Mucosa of stomach (tissue), 1 donor: ENCODE measurements around the gene PHACTR2.
"Not testable (repeated sequence)": the region's sequence is repeated elsewhere in the genome, so short reads cannot be mapped to it uniquely, and the experiment has no call there.

Experiments used
- H3K27me3 ChIP-seq: one replicate; pipeline ENCODE4 v1.7.0; 2013; ENCODE audit warnings: mild to moderate bottlenecking, low read length; ENCODE audit not compliant: control insufficient read depth, insufficient read depth
- H3K36me3 ChIP-seq: one replicate; pipeline ENCODE4 v1.7.0; 2013; ENCODE audit warnings: low read length; ENCODE audit not compliant: control insufficient read depth, insufficient read depth
- H3K4me1 ChIP-seq: one replicate; pipeline ENCODE4 v1.7.0; 2013; ENCODE audit warnings: mild to moderate bottlenecking, low read length; ENCODE audit not compliant: control insufficient read depth, insufficient read depth
- H3K4me3 ChIP-seq: one replicate; pipeline ENCODE4 v1.7.0; 2013; ENCODE audit warnings: low read length
- H3K9ac ChIP-seq: one replicate; pipeline ENCODE4 v1.7.0; 2013; ENCODE audit warnings: mild to moderate bottlenecking, low read length, moderate library complexity
- H3K9me3 ChIP-seq: one replicate; pipeline ENCODE4 v1.7.0; 2013; ENCODE audit warnings: mild to moderate bottlenecking, low read length, moderate library complexity; ENCODE audit not compliant: control insufficient read depth
- donor health status: Pancreatic carcinoma.

PHACTR2 gene

GRCh38 chr6:143792402-143793279 lies 114.9 kb downstream of the PHACTR2 start:
- Histone ChIP-seq H3K9ac (no peak overlapping the region), H3K4me3 (no peak overlapping the region), H3K9me3 (no peaks in the 10 kb centered on the region), H3K36me3 (no peaks in the 10 kb centered on the region), H3K27me3 (no peaks in the 10 kb centered on the region), H3K4me1 (no peaks in the 10 kb centered on the region)

DNA sequence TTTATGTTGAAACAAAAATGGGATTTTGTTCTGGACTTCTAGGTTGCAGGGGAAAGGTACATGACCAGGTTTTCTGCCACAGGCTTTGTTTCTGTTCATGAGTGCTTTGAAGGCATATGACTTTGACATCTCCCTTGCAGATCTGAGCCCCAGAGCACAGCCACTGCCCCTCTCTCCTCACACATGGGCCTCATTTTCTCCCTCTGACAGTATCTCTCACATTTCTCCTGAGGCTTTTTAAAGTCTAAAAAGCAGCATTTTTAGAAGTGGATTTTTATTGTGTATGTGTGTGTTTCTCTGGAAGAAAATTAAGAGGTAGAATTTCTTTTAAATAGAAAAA lies 115.5 kb downstream of the PHACTR2 start:
- Histone ChIP-seq H3K4me3 (no peak overlapping the region), H3K4me1 (no peaks in the 10 kb centered on the region), H3K9me3 (no peaks in the 10 kb centered on the region), H3K36me3 (no peaks in the 10 kb centered on the region), H3K27me3 (no peaks in the 10 kb centered on the region), H3K9ac (no peak overlapping the region)

GRCh38 chr6:143796551-143796950 lies 118.8 kb downstream of the PHACTR2 start:
- not testable (repeated sequence) for H3K4me3 ChIP-seq, H3K9ac ChIP-seq, H3K27me3 ChIP-seq, H3K9me3 ChIP-seq, H3K36me3 ChIP-seq, H3K4me1 ChIP-seq

DNA sequence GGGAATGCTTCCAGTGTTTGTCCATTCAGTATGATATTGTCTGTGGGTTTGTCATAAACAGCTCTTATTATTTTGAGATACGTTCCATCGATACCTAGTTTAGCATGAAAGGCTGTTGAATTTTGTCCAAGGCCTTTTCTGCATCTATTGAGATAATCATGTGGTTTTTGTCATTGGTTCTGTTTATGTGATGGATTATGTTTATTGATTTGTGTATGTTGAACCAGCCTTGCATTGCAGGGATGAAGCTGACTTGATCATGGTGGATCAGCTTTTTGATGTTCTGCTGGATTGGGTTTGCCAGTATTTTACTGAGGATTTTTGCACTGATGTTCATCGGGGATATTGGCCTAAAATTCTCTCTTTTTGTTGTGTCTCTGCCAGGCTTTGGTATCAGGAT lies 120.7 kb downstream of the PHACTR2 start:
- H3K4me3 ChIP-seq, H3K9ac ChIP-seq, H3K27me3 ChIP-seq, H3K4me1 ChIP-seq, H3K36me3 ChIP-seq, H3K9me3 ChIP-seq: not testable (repeated sequence)

GRCh38 chr6:143802833-143803565 lies 125.2 kb downstream of the PHACTR2 start:
- Histone ChIP-seq H3K36me3 (peaks cover 5% of the 10 kb centered on the region), H3K27me3 (no peaks in the 10 kb centered on the region), H3K9ac (no peak overlapping the region), H3K9me3 (no peaks in the 10 kb centered on the region), H3K4me1 (no peaks in the 10 kb centered on the region), H3K4me3 (no peak overlapping the region)

DNA sequence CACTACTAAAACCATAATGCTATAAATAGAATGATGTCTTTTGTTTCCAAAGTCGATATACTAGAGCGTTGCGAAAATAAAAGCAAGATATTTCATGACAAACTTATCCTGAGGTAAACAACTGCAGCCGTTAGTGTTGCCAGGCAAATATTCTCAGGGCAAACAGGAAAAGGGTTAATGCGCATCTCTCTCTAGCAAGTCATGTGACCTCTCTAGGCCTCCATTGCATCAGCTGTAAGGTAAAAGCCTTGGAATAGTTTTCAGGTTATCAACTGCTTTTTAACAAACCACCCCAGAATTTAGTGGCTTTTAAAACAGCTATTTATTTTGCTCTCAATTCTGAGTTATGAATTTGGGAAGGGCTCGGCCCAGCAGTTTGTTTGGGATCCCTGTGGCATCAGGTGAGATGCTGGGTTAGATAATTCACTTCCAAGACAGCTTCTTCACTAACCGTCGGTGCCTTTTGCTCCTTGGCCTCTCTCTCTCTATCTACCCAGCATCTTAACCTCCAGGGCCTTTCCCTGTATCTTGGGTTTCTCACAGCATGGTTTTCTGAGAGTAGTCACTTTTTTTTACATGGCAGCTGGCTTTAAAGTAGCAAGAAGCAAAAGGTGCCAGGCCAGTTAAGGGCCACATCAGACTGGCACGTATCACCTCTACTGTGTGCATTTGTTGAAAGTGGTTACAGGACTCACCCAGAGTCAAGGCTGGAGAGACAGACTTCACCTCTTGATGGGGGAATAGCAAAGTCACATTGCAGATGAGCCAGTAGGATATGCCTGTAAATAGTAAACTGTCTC lies 126.2 kb downstream of the PHACTR2 start:
- Histone ChIP-seq H3K4me3 (no peak overlapping the region), H3K9ac (no peak overlapping the region), H3K4me1 (no peaks in the 10 kb centered on the region), H3K9me3 (no peaks in the 10 kb centered on the region), H3K27me3 (no peaks in the 10 kb centered on the region), H3K36me3 (peaks cover 9% of the 10 kb centered on the region)

DNA sequence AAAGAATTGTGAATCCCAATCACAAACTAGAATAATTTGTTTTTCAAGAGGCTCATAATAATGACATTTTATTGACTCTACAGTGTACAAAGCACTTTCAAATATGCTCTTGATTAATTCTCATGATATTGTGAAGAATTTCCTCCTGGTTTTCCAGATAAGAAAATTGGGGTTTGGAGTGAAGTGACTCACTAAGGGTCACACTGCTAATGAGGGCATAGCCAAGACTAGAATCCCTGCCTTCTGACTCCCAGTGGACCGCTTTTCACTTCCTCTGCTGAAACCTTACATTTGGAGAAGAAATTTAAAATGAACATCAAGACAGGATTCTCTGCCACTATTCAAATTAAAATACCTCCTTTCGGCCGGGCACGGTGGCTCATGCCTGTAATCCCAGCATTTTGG lies 127.1 kb downstream of the PHACTR2 start:
- H3K9me3 ChIP-seq = no peaks in the 10 kb centered on the region
- H3K36me3 ChIP-seq = peaks cover 9% of the 10 kb centered on the region
- H3K4me3 ChIP-seq = no peak overlapping the region
- H3K4me1 ChIP-seq = no peaks in the 10 kb centered on the region
- no peak overlapping the region for H3K9ac ChIP-seq
- H3K27me3 ChIP-seq = no peaks in the 10 kb centered on the region

DNA sequence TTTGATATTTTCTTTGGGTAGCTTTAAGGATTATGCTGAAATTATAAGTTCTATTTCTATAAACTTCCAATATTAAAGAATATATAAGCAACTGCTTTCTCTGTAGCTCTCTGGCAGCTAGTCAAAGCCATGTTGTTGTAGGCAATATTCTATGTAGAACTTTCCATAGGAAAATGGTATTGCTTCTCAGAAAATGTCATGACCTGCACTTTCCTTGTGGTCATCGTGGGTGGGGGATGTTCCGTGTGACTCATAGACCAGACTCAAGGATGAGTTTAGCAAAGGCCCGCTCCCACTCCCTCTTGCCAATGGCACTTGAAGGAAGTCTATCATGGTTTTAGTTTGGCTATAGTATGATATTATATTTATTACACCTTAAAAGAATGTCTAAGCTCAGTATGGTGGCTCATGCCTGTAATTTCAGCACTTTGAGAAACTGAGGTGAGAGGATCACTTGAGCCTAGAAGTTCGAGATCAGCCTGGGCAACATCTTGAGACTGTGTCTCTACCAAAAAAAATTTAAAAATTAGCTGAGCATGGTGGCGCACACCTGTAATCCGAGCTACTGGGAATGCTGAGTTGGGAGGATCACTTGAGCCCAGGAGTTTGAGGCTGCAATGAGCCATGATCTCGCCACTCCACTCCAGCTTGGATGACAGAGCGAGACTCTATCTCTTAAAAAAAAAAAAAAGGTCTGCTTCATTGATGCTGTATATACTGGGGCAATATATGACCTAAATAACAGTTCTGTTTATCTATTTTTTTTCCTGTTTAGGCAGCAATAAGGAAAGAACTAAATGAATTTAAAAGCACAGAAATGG lies 128.7 kb downstream of the PHACTR2 start:
- H3K4me3 ChIP-seq = no peak overlapping the region
- no peaks in the 10 kb centered on the region for H3K4me1 ChIP-seq
- no peaks in the 10 kb centered on the region for H3K27me3 ChIP-seq
- H3K9me3 ChIP-seq = no peaks in the 10 kb centered on the region
- H3K9ac ChIP-seq = no peak overlapping the region
- peaks cover 9% of the 10 kb centered on the region for H3K36me3 ChIP-seq

DNA sequence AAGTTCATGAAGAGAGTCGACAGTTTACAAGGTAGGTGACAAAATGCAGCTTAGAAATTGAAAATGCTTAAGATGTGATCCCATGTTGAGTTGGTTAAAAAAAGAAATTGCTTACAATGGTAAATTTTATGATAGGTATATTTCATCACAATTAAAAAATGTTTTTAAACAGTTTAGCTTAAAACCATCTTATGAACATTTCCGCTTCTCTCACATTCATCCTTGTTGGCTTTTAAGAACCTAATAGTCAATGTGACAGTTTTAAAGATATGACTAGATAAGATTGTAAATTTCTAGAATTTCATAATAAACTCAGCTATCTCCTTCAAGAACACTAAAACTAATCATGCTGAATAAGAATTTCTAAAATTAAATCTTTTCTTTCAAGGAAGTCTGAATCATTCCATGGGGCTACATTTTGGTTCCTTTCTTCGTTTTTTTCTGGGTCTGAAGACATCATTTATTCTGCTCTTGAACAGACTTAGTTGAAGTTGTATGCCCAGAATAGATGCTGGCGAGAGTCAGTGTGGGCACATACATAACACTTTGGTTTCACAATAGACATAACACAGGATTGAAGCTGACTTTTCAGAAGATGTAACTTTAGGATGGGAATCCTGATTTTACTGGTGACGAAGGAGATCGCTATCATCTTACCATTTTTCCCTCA lies 129.5 kb downstream of the PHACTR2 start:
- H3K9ac ChIP-seq = no peak overlapping the region
- H3K4me3 ChIP-seq = no peak overlapping the region
- no peaks in the 10 kb centered on the region for H3K9me3 ChIP-seq
- H3K36me3 ChIP-seq = peaks cover 9% of the 10 kb centered on the region
- no peaks in the 10 kb centered on the region for H3K27me3 ChIP-seq
- H3K4me1 ChIP-seq = no peaks in the 10 kb centered on the region

DNA sequence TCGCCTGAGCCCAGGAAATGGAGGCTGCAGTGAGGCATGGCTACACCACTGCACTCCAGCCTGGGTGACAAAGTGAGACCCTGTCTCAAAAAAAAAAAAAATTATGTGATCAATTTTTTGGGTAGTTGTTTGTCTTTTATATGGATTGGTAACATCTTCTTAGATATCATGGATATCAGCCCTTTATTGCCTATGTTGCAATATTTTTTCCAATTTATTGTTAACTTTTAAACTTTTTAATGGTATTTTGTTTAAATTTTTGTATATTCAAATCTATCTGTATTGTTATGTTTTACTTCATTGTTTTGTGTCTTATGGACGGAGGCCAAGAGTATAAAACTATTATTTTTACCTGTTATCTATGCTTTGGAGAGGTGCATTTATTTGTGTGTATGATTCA lies 133.0 kb downstream of the PHACTR2 start:
- no peaks in the 10 kb centered on the region for H3K9me3 ChIP-seq
- no peaks in the 10 kb centered on the region for H3K27me3 ChIP-seq
- no peaks in the 10 kb centered on the region for H3K4me1 ChIP-seq
- no peak overlapping the region for H3K4me3 ChIP-seq
- no peak overlapping the region for H3K9ac ChIP-seq
- H3K36me3 ChIP-seq = peaks cover 9% of the 10 kb centered on the region

DNA sequence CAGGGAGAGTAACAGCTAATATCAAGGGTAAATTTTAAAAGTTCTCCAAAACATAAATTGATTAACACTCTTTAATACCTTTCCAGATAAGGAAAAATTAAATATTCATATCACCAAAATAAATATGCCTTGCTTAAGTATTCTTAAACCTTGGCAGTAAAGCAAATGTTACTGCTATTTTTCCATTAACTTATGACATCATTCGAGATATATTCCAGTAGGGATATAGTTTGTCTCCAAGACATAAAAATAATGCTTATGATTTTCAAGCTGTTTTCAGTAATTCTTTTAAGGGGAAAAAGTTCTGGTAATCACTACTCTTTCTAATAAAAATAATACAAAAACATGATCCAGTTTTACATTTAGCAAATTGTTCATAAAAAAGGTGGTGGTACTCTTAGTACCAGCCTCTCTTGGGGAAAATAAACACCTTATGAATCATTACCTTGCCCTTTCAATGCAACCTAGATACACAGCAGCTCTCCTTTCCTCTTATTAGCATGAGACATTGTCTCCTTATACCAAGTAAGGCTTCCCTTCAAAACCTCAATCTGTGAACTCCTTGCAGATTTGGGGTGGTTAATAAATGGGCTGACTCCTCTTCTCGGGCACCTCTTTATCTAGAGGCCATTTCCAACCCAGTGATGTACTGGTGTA lies 133.9 kb downstream of the PHACTR2 start:
- Histone ChIP-seq H3K4me3 (no peak overlapping the region), H3K27me3 (no peaks in the 10 kb centered on the region), H3K9me3 (no peaks in the 10 kb centered on the region), H3K9ac (no peak overlapping the region), H3K4me1 (no peaks in the 10 kb centered on the region), H3K36me3 (peaks cover 9% of the 10 kb centered on the region)
